Measurements from ENCODE around the gene RNF166. TPM values are rescaled to one million over a fixed set of nuclear protein-coding genes. Genes with fewer than 3 reads are reported as not detected.
A peak's percentile ranks its signal among the peaks of the same experiment; 100 is the strongest.

The RNF166 gene
- total RNA-seq, 4 donors from 2014 or later = 23.3 to 33.5 (median 27.5) TPM

GRCh38 chr16:88649924-88650748 is 56.1 kb downstream of the RNF166 start:
- peaks cover 15 to 30% (median 26%) of the 10 kb centered on the region in 4 donors for H3K4me1 ChIP-seq
- peaks cover 0 to 31% (median 26%) of the 10 kb centered on the region in 4 donors for H3K36me3 ChIP-seq
- TF ChIP-seq POLR2A (IDR thresholded peaks at IDR 0.05; ENCODE audit: low read depth) (no peak), EP300 (IDR thresholded peaks at IDR 0.05) (no peak), CTCF (IDR thresholded peaks at IDR 0.05) (no peak), POLR2AphosphoS5 (IDR thresholded peaks at IDR 0.05) (no peak)
- H3K27me3 ChIP-seq = peaks cover 0 to 28% (median 0%) of the 10 kb centered on the region in 4 donors
- 10% methylated on average over 2 of the region's 37 CpGs for WGBS
- intact Hi-C loops (cut with DNase I) = no loop called here
- H3K27ac ChIP-seq (replicated peaks in 1 of 4) = peak overlapping the region; percentile 55 to 73 (median 67)
- no peak for DNase-seq (ENCODE audit: extremely low spot score)
- H3K4me3 ChIP-seq = peak overlapping the region; percentile 57 to 72 (median 64)
- no peaks in the 10 kb centered on the region for H3K9me3 ChIP-seq

- no peak for DNase-seq (ENCODE audit: extremely low spot score)
- no peaks in the 10 kb centered on the region for H3K9me3 ChIP-seq
- TF ChIP-seq POLR2A (IDR thresholded peaks at IDR 0.05; ENCODE audit: low read depth) (no peak), CTCF (IDR thresholded peaks at IDR 0.05) (no peak), EP300 (IDR thresholded peaks at IDR 0.05) (no peak), POLR2AphosphoS5 (IDR thresholded peaks at IDR 0.05) (no peak)
- peak overlapping the region in 2 of 4 donors; percentile 55 to 72 for H3K27ac ChIP-seq (replicated peaks in 1 of 4)
- intact Hi-C loops (cut with DNase I) = no loop called here
- peaks cover 15 to 30% (median 26%) of the 10 kb centered on the region in 4 donors for H3K4me1 ChIP-seq
- H3K4me3 ChIP-seq = peak overlapping the region; percentile 57 to 72 (median 64)
- 87% methylated on average over 14 of the region's 20 CpGs for WGBS
- H3K27me3 ChIP-seq = peaks cover 0 to 28% (median 0%) of the 10 kb centered on the region in 4 donors
- peaks cover 0 to 23% (median 18%) of the 10 kb centered on the region in 4 donors for H3K36me3 ChIP-seq
These were observed 56.8 kb downstream of the RNF166 start for GRCh38 chr16:88649195-88649923.

- Histone ChIP-seq H3K4me3 (no peak overlapping the region), H3K27ac (replicated peaks in 1 of 4) (no peak overlapping the region), H3K36me3 (peaks cover 0 to 11% (median 2%) of the 10 kb centered on the region in 4 donors), H3K9me3 (no peaks in the 10 kb centered on the region), H3K4me1 (peaks cover 15 to 30% (median 26%) of the 10 kb centered on the region in 4 donors), H3K27me3 (peaks cover 0 to 20% (median 0%) of the 10 kb centered on the region in 4 donors)
- WGBS = 90% methylated on average over 11 of the region's 22 CpGs
- intact Hi-C loops (cut with DNase I) = no loop called here
- TF ChIP-seq EP300 (IDR thresholded peaks at IDR 0.05) = no peak
- TF ChIP-seq CTCF (IDR thresholded peaks at IDR 0.05) = no peak
- no peak for TF ChIP-seq POLR2A (IDR thresholded peaks at IDR 0.05; ENCODE audit: low read depth)
- no peak for DNase-seq (ENCODE audit: extremely low spot score)
These were observed 58.8 kb downstream of the RNF166 start for GRCh38 chr16:88647178-88648070.

Other genes starting within 250 kb of the RNF166 start
- gene ZC3H18, start 136.0 kb downstream of the RNF166 start, total RNA-seq = 10 to 100 TPM; 15.9 to 29.1 (median 26.6) TPM
- gene IL17C, start 67.8 kb downstream of the RNF166 start, total RNA-seq = not detected
- 100 to 1,000 TPM in 2 of 4 donors, 10 to 100 TPM in 2; 46.5 to 156 (median 99.2) TPM for gene CYBA, start 55.4 kb downstream of the RNF166 start, total RNA-seq
- 10 to 100 TPM; 27.0 to 32.4 (median 29.3) TPM for gene MVD, start 43.3 kb downstream of the RNF166 start, total RNA-seq
- under 1 TPM; 0.26 to 0.83 (median 0.59) TPM for gene SNAI3, start 19.9 kb downstream of the RNF166 start, total RNA-seq
- gene CTU2, start 95 bp upstream of the RNF166 start, total RNA-seq = 10 to 100 TPM in 2 of 4 donors, 1 to 10 TPM in 2; 8.9 to 14.7 (median 10.3) TPM
- gene PIEZO1, start 78.8 kb upstream of the RNF166 start, total RNA-seq = 100 to 1,000 TPM; 140 to 298 (median 182) TPM
- gene CDT1, start 97.4 kb upstream of the RNF166 start, total RNA-seq = 1 to 10 TPM in 1 of 4 donors, under 1 TPM in 2, not detected in 1; 0.17 to 1.4 (median 0.34) TPM
- gene APRT, start 105.5 kb upstream of the RNF166 start, total RNA-seq = 100 to 1,000 TPM in 2 of 4 donors, 10 to 100 TPM in 2; 60.6 to 141 (median 98.6) TPM
- gene GALNS, start 150.5 kb upstream of the RNF166 start, total RNA-seq = 10 to 100 TPM in 3 of 4 donors, 1 to 10 TPM in 1; 9.5 to 19.1 (median 11.0) TPM
- 10 to 100 TPM; 22.9 to 35.8 (median 29.6) TPM for gene TRAPPC2L, start 150.7 kb upstream of the RNF166 start, total RNA-seq
- not detected for gene PABPN1L, start 160.3 kb upstream of the RNF166 start, total RNA-seq

Data from esophagus muscularis mucosa (tissue), 4 donors.